ENCODE measurements around the gene CSPG4. TPM values are rescaled to one million over a fixed set of nuclear protein-coding genes. Genes with fewer than 3 reads are reported as not detected.

CSPG4 gene
- total and polyA plus RNA-seq, 2 of the 8 experiments (the other 6 are each of a cell fraction or from before 2014, with no cell fraction given): 1.4 to 3.0 TPM

- H2BK15ac ChIP-seq (ENCODE audit: low read length): no peak overlapping the region
- CTCF ChIA-PET (ENCODE audit: partially characterized antibody): interaction anchor here (0.7 to 2.1 kb wide), 8 partner anchors 10 to 163 kb away, joined by 3 to 6 read pairs (median 4); a partner anchor contains a TSS
- peak overlapping the region; percentile 83 for H3K18ac ChIP-seq (ENCODE audit: extremely low read depth, low read length)
- peak overlapping the region; percentile 90; the same call in 1 of the 2 replicates for H4K8ac ChIP-seq (ENCODE audit: extremely low read depth, insufficient read depth, low read length)
- peak overlapping the region; percentile 66; the same call in 1 of the 2 replicates for H2BK5ac ChIP-seq (ENCODE audit: low read depth, low read length)
- no peaks in the 10 kb centered on the region for H4K20me1 ChIP-seq (replicated peaks in 1 of 2; ENCODE audit: control insufficient read depth in 1 of 2, insufficient read depth in 2 of 2, low read length in 2 of 2)
- H2AK5ac ChIP-seq (ENCODE audit: low read depth, low read length): no peak overlapping the region
- H3K79me1 ChIP-seq (ENCODE audit: low read depth, low read length): no peaks in the 10 kb centered on the region
- H3K79me2 ChIP-seq (ENCODE audit: control insufficient read depth in 1 of 2, insufficient read depth in 2 of 2, low read length in 2 of 2): no peaks in the 10 kb centered on the region
- H3K9ac ChIP-seq (replicated peaks in 1 of 4; ENCODE audit: extremely low read depth in 1 of 4, low read depth in 3 of 4, low read length in 3 of 4): peak overlapping the region in 3 of 4 experiments; percentile 7 to 38 (median 29); a peak in 2 of 7 replicates
- H2BK120ac ChIP-seq (replicated peaks; ENCODE audit: low read depth, low read length): no peak overlapping the region
- FAIRE-seq (peak; percentile 19), DNase-seq (ENCODE audit: low read depth in 1 of 2, low spot score in 2 of 2) (peak; percentile 77 to 88)
- peak overlapping the region; percentile 96 for H4K5ac ChIP-seq (ENCODE audit: insufficient read length, low read depth, low read length)
- no peaks in the 10 kb centered on the region for H3K27me3 ChIP-seq (replicated peaks in 1 of 4; ENCODE audit: control insufficient read depth in 3 of 4, extremely low read depth in 1 of 4, insufficient read depth in 3 of 4, low read length in 3 of 4)
- H2AFZ ChIP-seq (ENCODE audit: low read length): no peak overlapping the region
- peak overlapping the region; percentile 22 to 60 (median 32); a peak in 5 of 8 replicates for H3K4me3 ChIP-seq (ENCODE audit: extremely low read depth in 1 of 4, insufficient read depth in 2 of 4, low read depth in 3 of 4, low read length in 4 of 4)
- 13% methylated on average over 25 of the region's 35 CpGs; no CpG with 5 or more reads in 1 of the 2 experiments for whole genome bisulfite sequencing, 2 experiments (ENCODE audit: extremely low coverage in 1 of 2, insufficient coverage in 1 of 2, insufficient read length in 1 of 2, insufficient replicate concordance in 2 of 2, low coverage in 1 of 2, low lambda C conversion rate in 2 of 2, missing lambda C conversion rate in 1 of 2)
- H3K14ac ChIP-seq (ENCODE audit: insufficient read length): no peak overlapping the region
- H3K56ac ChIP-seq (replicated peaks; ENCODE audit: insufficient read length, low read depth, low read length): no peak overlapping the region
- H3K4me1 ChIP-seq (replicated peaks in 1 of 4; ENCODE audit: control insufficient read depth in 3 of 4, insufficient read depth in 4 of 4, low read length in 3 of 4): peaks cover 0 to 6% (median 2%) of the 10 kb centered on the region in 4 experiments; a peak in 2 of 7 replicates
- POLR2A ChIA-PET (ENCODE audit: partially characterized antibody): interaction anchor here (1.5 kb wide), 1 partner anchor 19 kb away, joined by 5 read pairs; no protein-coding TSS in a partner anchor
- H3K27ac ChIP-seq (ENCODE audit: low read depth, low read length): no peak overlapping the region; the same call in 1 of the 2 replicates
- no peak overlapping the region for H2BK12ac ChIP-seq (ENCODE audit: low read depth, low read length)
- no peaks in the 10 kb centered on the region for H3K36me3 ChIP-seq (ENCODE audit: control insufficient read depth in 2 of 4, insufficient read depth in 4 of 4, low read length in 3 of 4)
- no peaks in the 10 kb centered on the region for H3K23me2 ChIP-seq (ENCODE audit: low read depth, low read length)
- no peaks in the 10 kb centered on the region for H3K9me3 ChIP-seq (ENCODE audit: insufficient read depth in 2 of 2, low read depth in 1 of 2, low read length in 1 of 2)
- H3K4ac ChIP-seq (replicated peaks; ENCODE audit: insufficient read length, low read depth, low read length): no peak overlapping the region
- peak overlapping the region; percentile 51 to 72; a peak in 3 of 4 replicates for H3K4me2 ChIP-seq (ENCODE audit: insufficient read depth in 1 of 2, low read depth in 2 of 2, low read length in 2 of 2)
- H3K23ac ChIP-seq (ENCODE audit: insufficient read length): no peak overlapping the region
- no peak overlapping the region for H4K91ac ChIP-seq (replicated peaks; ENCODE audit: insufficient read length, low read length)
- H2BK20ac ChIP-seq (ENCODE audit: low read length): no peak overlapping the region
- TF ChIP-seq POU5F1 (IDR thresholded peaks at IDR 0.05; ENCODE audit: low read depth, low read length) (no peak), TEAD4 (IDR thresholded peaks at IDR 0.05; ENCODE audit: low read depth, low read length) (0 out of 2 replicates have a peak, but pooled peaks have one; percentile 27), GTF2F1 (IDR thresholded peaks at IDR 0.05; ENCODE audit: borderline replicate concordance, low read depth, low read length) (peak; percentile 87), HDAC6 (IDR thresholded peaks at IDR 0.05; ENCODE audit: low read depth, low read length) (no peak), SRF (IDR thresholded peaks at IDR 0.05; ENCODE audit: low read depth, low read length) (no peak), EP300 (IDR thresholded peaks at IDR 0.05; ENCODE audit: borderline replicate concordance in 1 of 2, low read depth in 2 of 2, low read length in 2 of 2) (no peak), CHD2 (IDR thresholded peaks at IDR 0.05; ENCODE audit: low read length) (no peak), SP1 (IDR thresholded peaks at IDR 0.05; ENCODE audit: low read depth, low read length) (0 out of 2 replicates have a peak, but pooled peaks have one; percentile 14), PHF8 (conservative IDR thresholded peaks at IDR 0.05; ENCODE audit: low read depth, low read length) (peak; percentile 73), ZNF274 (IDR thresholded peaks at IDR 0.05; ENCODE audit: borderline replicate concordance, extremely low read depth, low read length) (no peak)
- TF ChIP-seq, protein P1, sequence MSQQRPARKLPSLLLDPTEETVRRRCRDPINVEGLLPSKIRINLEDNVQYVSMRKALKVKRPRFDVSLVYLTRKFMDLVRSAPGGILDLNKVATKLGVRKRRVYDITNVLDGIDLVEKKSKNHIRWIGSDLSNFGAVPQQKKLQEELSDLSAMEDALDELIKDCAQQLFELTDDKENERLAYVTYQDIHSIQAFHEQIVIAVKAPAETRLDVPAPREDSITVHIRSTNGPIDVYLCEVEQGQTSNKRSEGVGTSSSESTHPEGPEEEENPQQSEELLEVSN (IDR thresholded peaks at IDR 0.05): peak; percentile 90
Observed at GRCh38 chr15:75758071-75758872, 45.6 kb upstream of the CSPG4 start.

All from H1 (cell line).